ENCODE measurements around the gene UBXN6.

GRCh38 chr19:4483385-4483784, 25.8 kb upstream of the UBXN6 start:
- TF ChIP-seq CTCF (IDR thresholded peaks at IDR 0.05; ENCODE audit: borderline replicate concordance, extremely low read depth, low read length, poor library complexity, severe bottlenecking) (no peak), EZH2 (IDR thresholded peaks at IDR 0.05; ENCODE audit: borderline replicate concordance, low read depth, low read length, severe bottlenecking) (no peak)

Data from DND-41 (cell line).